Neural progenitor cell (in vitro differentiated cells): ENCODE results near the gene SLC12A6.

Experiments used
- CTCF ChIP-seq: fragments of 200-600 bp; sonication (generic); IDR thresholded peaks from 2 replicates; pipeline ENCODE4 v1.5.1; 2017; ENCODE audit warnings: antibody characterized with exemption, mild to moderate bottlenecking
- EZH2 ChIP-seq: fragments of 200-600 bp; sonication (generic); IDR thresholded peaks from 2 replicates; pipeline ENCODE4 v1.6.1; 2017; ENCODE audit warnings: antibody characterized with exemption, mild to moderate bottlenecking, moderate library complexity
- EZH2phosphoT487 ChIP-seq: fragments of 200-600 bp; sonication (generic); IDR thresholded peaks from 2 replicates; pipeline ENCODE4 v1.6.1; 2017; ENCODE audit warnings: antibody characterized with exemption

GRCh38 chr15:34275721-34276120 is 61.9 kb downstream of the SLC12A6 start:
- TF ChIP-seq EZH2phosphoT487, result no peak
- no peak for TF ChIP-seq CTCF
- no peak for TF ChIP-seq EZH2
